ENCODE measurements around the gene CACUL1.

CACUL1 gene

DNA sequence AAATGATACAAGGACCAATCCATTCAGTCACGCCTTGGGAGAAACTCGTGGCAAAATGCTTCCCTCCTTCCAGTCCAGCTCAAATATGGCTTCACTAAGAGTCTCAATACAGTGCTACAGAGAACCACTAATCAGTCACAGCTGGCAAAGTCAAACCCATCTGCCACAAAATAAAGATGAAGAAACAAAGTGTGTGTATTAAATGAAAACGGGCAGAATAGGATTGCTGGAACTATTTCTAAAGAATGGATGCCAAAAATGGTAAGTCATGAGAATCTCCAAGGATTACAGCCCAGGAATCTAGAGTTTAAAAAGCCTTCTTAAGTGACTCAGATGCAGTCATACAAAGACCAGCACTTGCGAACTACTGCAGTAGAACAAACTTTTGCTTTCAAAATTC, 61.9 kb downstream of the CACUL1 start:
- TF ChIP-seq EZH2phosphoT487 (IDR thresholded peaks at IDR 0.05; ENCODE audit: borderline replicate concordance, low read length), result no peak
- TF ChIP-seq, protein P1, sequence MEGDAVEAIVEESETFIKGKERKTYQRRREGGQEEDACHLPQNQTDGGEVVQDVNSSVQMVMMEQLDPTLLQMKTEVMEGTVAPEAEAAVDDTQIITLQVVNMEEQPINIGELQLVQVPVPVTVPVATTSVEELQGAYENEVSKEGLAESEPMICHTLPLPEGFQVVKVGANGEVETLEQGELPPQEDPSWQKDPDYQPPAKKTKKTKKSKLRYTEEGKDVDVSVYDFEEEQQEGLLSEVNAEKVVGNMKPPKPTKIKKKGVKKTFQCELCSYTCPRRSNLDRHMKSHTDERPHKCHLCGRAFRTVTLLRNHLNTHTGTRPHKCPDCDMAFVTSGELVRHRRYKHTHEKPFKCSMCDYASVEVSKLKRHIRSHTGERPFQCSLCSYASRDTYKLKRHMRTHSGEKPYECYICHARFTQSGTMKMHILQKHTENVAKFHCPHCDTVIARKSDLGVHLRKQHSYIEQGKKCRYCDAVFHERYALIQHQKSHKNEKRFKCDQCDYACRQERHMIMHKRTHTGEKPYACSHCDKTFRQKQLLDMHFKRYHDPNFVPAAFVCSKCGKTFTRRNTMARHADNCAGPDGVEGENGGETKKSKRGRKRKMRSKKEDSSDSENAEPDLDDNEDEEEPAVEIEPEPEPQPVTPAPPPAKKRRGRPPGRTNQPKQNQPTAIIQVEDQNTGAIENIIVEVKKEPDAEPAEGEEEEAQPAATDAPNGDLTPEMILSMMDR (IDR thresholded peaks at IDR 0.05; ENCODE audit: low read depth, low read length, poor library complexity, severe bottlenecking), result no peak
- H3K36me3 ChIP-seq (ENCODE audit: control insufficient read depth, low read length), result peaks cover 29% of the 10 kb centered on the region
- H3K4me2 ChIP-seq (ENCODE audit: low read length), result no peak overlapping the region

DNA sequence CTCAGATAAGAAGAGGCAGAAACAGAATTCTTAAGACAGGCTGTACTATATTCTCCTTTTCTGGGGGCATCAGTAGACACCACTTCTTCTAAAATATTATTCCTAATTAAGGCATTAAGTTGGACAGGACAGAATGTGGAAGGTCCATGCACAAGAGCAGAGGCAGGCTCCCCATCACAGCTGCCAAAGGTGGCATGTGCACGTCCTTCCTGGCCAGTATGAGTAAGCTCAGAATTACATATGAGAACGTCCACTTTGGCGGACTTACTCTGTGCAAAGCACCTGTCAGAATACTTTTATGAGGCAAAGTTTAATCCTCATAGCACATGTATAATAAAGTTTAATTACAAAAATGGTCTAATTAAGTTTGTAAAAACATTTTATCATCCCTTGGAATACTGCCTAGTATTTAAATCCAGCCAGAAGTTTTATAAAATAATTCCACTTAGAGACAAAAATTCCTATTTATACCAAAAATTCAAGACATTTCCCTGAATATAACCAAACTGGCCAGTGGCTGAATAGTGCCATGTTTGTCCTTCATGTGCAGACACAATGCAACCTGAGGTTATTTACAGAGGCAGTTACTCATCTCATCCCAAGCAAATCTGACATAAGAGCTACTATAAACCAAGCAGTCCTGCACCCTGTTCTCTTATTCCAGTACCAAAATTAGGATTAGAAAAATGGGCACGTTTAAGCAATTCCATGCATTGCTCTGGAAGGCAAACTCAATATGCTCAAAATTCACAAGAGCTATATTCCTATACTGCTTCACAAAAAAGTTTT, 65.5 kb downstream of the CACUL1 start:
- no peak overlapping the region for H3K4me2 ChIP-seq (ENCODE audit: low read length)
- peaks cover 41% of the 10 kb centered on the region for H3K36me3 ChIP-seq (ENCODE audit: control insufficient read depth, low read length)
- no peaks in the 10 kb centered on the region for H3K27me3 ChIP-seq (ENCODE audit: control insufficient read depth, low read length)
- no peaks in the 10 kb centered on the region; the same call in 1 of the 2 replicates for H4K20me1 ChIP-seq (ENCODE audit: control insufficient read depth, insufficient read depth, low read depth, low read length)
- H3K4me3 ChIP-seq (ENCODE audit: low read length), result no peak overlapping the region
- H3K9me2 ChIP-seq (replicated peaks; ENCODE audit: control insufficient read depth, low read length), result no peaks in the 10 kb centered on the region
- H3K4me1 ChIP-seq (ENCODE audit: control insufficient read depth, low read length), result no peaks in the 10 kb centered on the region
- H3K9me3 ChIP-seq (ENCODE audit: control insufficient read depth, insufficient read depth, low read length), result no peaks in the 10 kb centered on the region
- H3F3A ChIP-seq (ENCODE audit: control insufficient read depth, insufficient read depth), result no peaks in the 10 kb centered on the region; the same call in 1 of the 2 replicates
- H3K27ac ChIP-seq (ENCODE audit: low read depth, low read length), result no peak overlapping the region
- TF ChIP-seq, protein P1 (IDR thresholded peaks at IDR 0.05; ENCODE audit: low read depth, low read length, poor library complexity, severe bottlenecking), result no peak
- TF ChIP-seq EZH2phosphoT487 (IDR thresholded peaks at IDR 0.05; ENCODE audit: borderline replicate concordance, low read length), result no peak
- H3K79me2 ChIP-seq (ENCODE audit: control insufficient read depth, low read length), result no peaks in the 10 kb centered on the region

More for the DNA sequence above, 61.9 kb downstream of the CACUL1 start:
- no peaks in the 10 kb centered on the region for H3K9me3 ChIP-seq (ENCODE audit: control insufficient read depth, insufficient read depth, low read length)
- H3K9me2 ChIP-seq (replicated peaks; ENCODE audit: control insufficient read depth, low read length), result no peaks in the 10 kb centered on the region
- no peak overlapping the region for H3K27ac ChIP-seq (ENCODE audit: low read depth, low read length)
- H3K4me1 ChIP-seq (ENCODE audit: control insufficient read depth, low read length), result no peaks in the 10 kb centered on the region
- no peak overlapping the region for H3K4me3 ChIP-seq (ENCODE audit: low read length)
- H3K79me2 ChIP-seq (ENCODE audit: control insufficient read depth, low read length), result no peaks in the 10 kb centered on the region
- H3F3A ChIP-seq (ENCODE audit: control insufficient read depth, insufficient read depth), result no peaks in the 10 kb centered on the region; the same call in 1 of the 2 replicates
- H4K20me1 ChIP-seq (ENCODE audit: control insufficient read depth, insufficient read depth, low read depth, low read length), result no peaks in the 10 kb centered on the region
- no peaks in the 10 kb centered on the region for H3K27me3 ChIP-seq (ENCODE audit: control insufficient read depth, low read length)

DNA sequence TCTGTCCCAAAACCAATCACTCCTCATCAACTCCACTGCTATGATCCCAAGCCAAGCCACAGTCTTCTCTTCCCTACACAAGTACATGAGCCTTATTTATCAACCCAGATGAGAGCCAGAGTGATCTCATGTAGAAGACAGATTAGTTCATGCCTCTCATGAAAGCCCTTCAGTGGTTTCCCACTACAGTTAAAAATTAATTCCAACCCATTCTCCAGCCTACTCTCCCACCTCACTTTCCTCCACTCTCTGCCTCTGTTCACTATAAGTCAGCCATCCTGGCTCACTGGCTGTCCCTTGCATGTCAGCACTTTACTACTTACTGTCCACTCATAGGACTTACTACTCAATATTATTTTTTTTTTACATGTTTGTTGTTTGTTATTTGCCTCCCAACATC, 67.3 kb downstream of the CACUL1 start:
- peaks cover 46% of the 10 kb centered on the region for H3K36me3 ChIP-seq (ENCODE audit: control insufficient read depth, low read length)
- no peaks in the 10 kb centered on the region for H3K9me3 ChIP-seq (ENCODE audit: control insufficient read depth, insufficient read depth, low read length)
- no peaks in the 10 kb centered on the region for H3F3A ChIP-seq (ENCODE audit: control insufficient read depth, insufficient read depth)
- no peaks in the 10 kb centered on the region for H3K27me3 ChIP-seq (ENCODE audit: control insufficient read depth, low read length)
- TF ChIP-seq, protein P1 (IDR thresholded peaks at IDR 0.05; ENCODE audit: low read depth, low read length, poor library complexity, severe bottlenecking), result no peak
- no peak for TF ChIP-seq EZH2phosphoT487 (IDR thresholded peaks at IDR 0.05; ENCODE audit: borderline replicate concordance, low read length)
- no peak overlapping the region for H3K27ac ChIP-seq (ENCODE audit: low read depth, low read length)
- no peaks in the 10 kb centered on the region for H3K4me1 ChIP-seq (ENCODE audit: control insufficient read depth, low read length)
- H3K4me2 ChIP-seq (ENCODE audit: low read length), result no peak overlapping the region
- no peaks in the 10 kb centered on the region for H3K79me2 ChIP-seq (ENCODE audit: control insufficient read depth, low read length)
- H3K9me2 ChIP-seq (replicated peaks; ENCODE audit: control insufficient read depth, low read length), result no peaks in the 10 kb centered on the region
- H4K20me1 ChIP-seq (ENCODE audit: control insufficient read depth, insufficient read depth, low read depth, low read length), result no peaks in the 10 kb centered on the region; the same call in 1 of the 2 replicates
- no peak overlapping the region for H3K4me3 ChIP-seq (ENCODE audit: low read length)
